Panc1 (cell line): Measurements from ENCODE around the gene FABP1.

ENCODE experiments used
- CTCF ChIP-seq: fragments of 450-650 bp; IDR thresholded peaks from 2 replicates; pipeline ENCODE4 v1.5.1; 2017; ENCODE audit warnings: mild to moderate bottlenecking
- REST ChIP-seq, 2 experiments: IDR thresholded peaks; 2 replicates each; pipeline ENCODE4 v1.6.1; 2011 to 2012; ENCODE audit warnings: low read depth in 2 of 2, control low read depth in 1 of 2, low read length in 1 of 2, mild to moderate bottlenecking in 1 of 2, moderate library complexity in 1 of 2; ENCODE audit not compliant: insufficient read depth in 1 of 2

DNA sequence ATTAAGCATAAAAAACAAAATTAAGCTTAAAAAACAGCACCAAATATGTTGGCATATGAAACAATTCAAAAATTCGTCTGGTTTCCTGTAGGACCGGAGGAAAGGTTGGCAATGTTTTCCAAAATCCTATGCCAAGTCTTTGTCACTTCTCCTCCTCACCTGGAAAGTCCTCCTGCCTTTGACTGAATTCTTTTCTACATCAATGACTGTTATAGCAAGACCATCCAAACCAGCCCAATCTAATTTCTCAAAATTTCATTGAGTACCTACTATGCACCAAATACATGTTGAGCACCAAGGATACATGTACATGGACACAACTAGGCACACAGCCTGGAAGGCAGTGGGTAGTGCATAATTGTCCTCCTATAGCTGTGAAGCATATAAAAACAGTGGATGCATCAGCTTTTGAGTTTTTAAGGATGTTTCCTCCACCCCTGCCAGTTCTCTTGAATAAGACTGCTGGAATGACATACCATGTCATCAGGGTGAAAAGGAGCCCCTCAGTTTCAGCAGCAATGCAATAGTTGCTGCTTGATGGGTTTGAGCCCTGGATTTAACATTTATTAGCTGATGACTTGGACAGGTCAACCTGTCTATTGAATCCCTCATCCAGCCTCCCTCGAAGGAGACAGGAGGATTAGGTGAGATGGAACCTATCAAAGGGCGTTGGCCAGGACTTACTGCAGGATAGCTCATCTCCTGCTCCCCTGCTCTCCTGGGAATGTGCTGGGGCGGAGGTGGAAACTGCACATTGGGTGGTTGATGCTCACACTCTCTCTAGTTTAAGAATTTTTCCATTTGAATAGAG lies 4.5 kb downstream of the FABP1 start:
- no peak for TF ChIP-seq CTCF
- no peak for TF ChIP-seq REST (IDR thresholded peaks at IDR 0.05; ENCODE audit: insufficient read depth in 1 of 2, low read depth in 2 of 2, low read length in 1 of 2)
